GM23248 (cell line): ENCODE data around the gene LGALS1. TPM values are rescaled to one million over a fixed set of nuclear protein-coding genes. Genes with fewer than 3 reads are reported as not detected.

Source experiments
- DNase-seq: peaks from one replicate; pipeline ENCODE4 v3.0.0-alpha.2; 2015
- H2AFZ ChIP-seq: fragments of 200-600 bp; sonication (generic); 2 replicates; pipeline ENCODE4 v1.6.1; 2016; ENCODE audit warnings: antibody characterized with exemption
- H3F3A ChIP-seq: fragments of 200-600 bp; sonication (generic); 2 replicates; pipeline ENCODE4 v1.6.1; 2016; ENCODE audit warnings: mild to moderate bottlenecking, antibody characterized with exemption, mixed run types; ENCODE audit not compliant: insufficient read depth
- H3K27ac ChIP-seq: fragments of 200-600 bp; sonication (generic); 2 replicates; pipeline ENCODE4 v1.5.1; 2016; ENCODE audit warnings: mild to moderate bottlenecking
- H3K27me3 ChIP-seq: fragments of 200-600 bp; sonication (generic); replicated peaks from 2 replicates; pipeline ENCODE4 v1.6.1; 2016; ENCODE audit warnings: mild to moderate bottlenecking; ENCODE audit not compliant: insufficient read depth
- H3K36me3 ChIP-seq: fragments of 200-600 bp; sonication (generic); 2 replicates; pipeline ENCODE4 v1.6.1; 2016; ENCODE audit warnings: low read depth, mild to moderate bottlenecking
- H3K4me1 ChIP-seq: fragments of 200-600 bp; sonication (generic); 2 replicates; pipeline ENCODE4 v1.6.1; 2016; ENCODE audit warnings: mild to moderate bottlenecking; ENCODE audit not compliant: insufficient read depth
- H3K4me2 ChIP-seq: fragments of 200-600 bp; sonication (generic); one replicate; pipeline ENCODE4 v1.6.1; 2016; ENCODE audit warnings: mild to moderate bottlenecking; ENCODE audit not compliant: unreplicated experiment
- H3K4me3 ChIP-seq: fragments of 200-600 bp; sonication (generic); 2 replicates; pipeline ENCODE4 v1.5.1; 2016; ENCODE audit warnings: mild to moderate bottlenecking
- H3K79me2 ChIP-seq: fragments of 200-600 bp; sonication (generic); 2 replicates; pipeline ENCODE4 v1.6.1; 2016; ENCODE audit warnings: mild to moderate bottlenecking; ENCODE audit not compliant: insufficient read depth
- H3K9ac ChIP-seq: fragments of 200-600 bp; sonication (generic); 2 replicates; pipeline ENCODE4 v1.6.1; 2016; ENCODE audit warnings: mild to moderate bottlenecking
- H3K9me2 ChIP-seq: fragments of 200-600 bp; sonication (generic); 2 replicates; pipeline ENCODE4 v1.6.1; 2016; ENCODE audit warnings: mixed run types, mild to moderate bottlenecking, moderate library complexity; ENCODE audit not compliant: insufficient read depth
- H3K9me3 ChIP-seq: fragments of 200-600 bp; sonication (generic); one replicate; pipeline ENCODE4 v1.6.1; 2017; ENCODE audit warnings: low read depth
- H4K20me1 ChIP-seq: fragments of 200-600 bp; sonication (generic); 2 replicates; pipeline ENCODE4 v1.6.0; 2016; ENCODE audit not compliant: insufficient read depth
- EZH2 ChIP-seq: fragments of 200-600 bp; sonication (generic); IDR thresholded peaks from 2 replicates; pipeline ENCODE4 v1.6.1; 2018; ENCODE audit warnings: antibody characterized with exemption, mild to moderate bottlenecking; ENCODE audit not compliant: insufficient read depth, poor library complexity, severe bottlenecking
- EZH2phosphoT487 ChIP-seq: fragments of 200-600 bp; sonication (generic); IDR thresholded peaks from 2 replicates; pipeline ENCODE4 v1.6.1; 2018; ENCODE audit warnings: antibody characterized with exemption, moderate library complexity, mild to moderate bottlenecking, low read depth; ENCODE audit not compliant: insufficient read depth
- WGBS, 2 experiments: methylation state at CpG; one replicate each; pipeline ENCODE4 v1.1.6; 2015 to 2017; ENCODE audit warnings: low lambda C conversion rate in 2 of 2, low coverage in 1 of 2; ENCODE audit errors: missing lambda C conversion rate in 2 of 2; 5-methylcytosine and 5-hydroxymethylcytosine counted together
- in situ Hi-C: fragments of 300-500 bp; cut with MboI; formaldehyde crosslinking; loops from 2 replicates; pipeline ENCODE4 v1.15.0; 2020
- polyA plus RNA-seq: library from polyadenylated mRNA; unstranded; fragments of >200 nt; fragmentation: Nextera tagmentation; extraction: Ambion mirVana; gene quantifications from 2 replicates; pipeline ENCODE4 v1.2.1, GENCODE V29; 2016
- small RNA-seq: library from RNA; depleted of rRNA; stranded (forward); fragments of <200 nt; gene quantifications from one replicate; pipeline ENCODE3, GENCODE V24; 2014; ENCODE audit warnings: low read depth, low replicate concordance
- total RNA-seq: library from RNA; depleted of rRNA; stranded (reverse); fragments of >200 nt; shearing (Covaris generic); gene quantifications from 2 replicates; pipeline ENCODE4 v1.2.3, GENCODE V29; 2014; rRNA removed

The LGALS1 gene
- total and polyA plus RNA-seq, 2 experiments from 2014 or later: 5,290 to 6,984 TPM

GRCh38 chr22:37726241-37726887 is 50.9 kb downstream of the LGALS1 start:
- no peak overlapping the region for H3K4me3 ChIP-seq
- H3K9me3 ChIP-seq: no peaks in the 10 kb centered on the region
- no peaks in the 10 kb centered on the region for H3F3A ChIP-seq
- in situ Hi-C loops: no loop called here
- H4K20me1 ChIP-seq: no peaks in the 10 kb centered on the region
- H3K36me3 ChIP-seq: no peaks in the 10 kb centered on the region
- DNase-seq: peak; percentile 68
- H3K27ac ChIP-seq: no peak overlapping the region
- TF ChIP-seq EZH2phosphoT487 (no peak), EZH2 (no peak)
- H3K4me2 ChIP-seq: no peak overlapping the region
- no peaks in the 10 kb centered on the region for H3K27me3 ChIP-seq
- H3K9ac ChIP-seq: no peak overlapping the region
- no peaks in the 10 kb centered on the region for H3K9me2 ChIP-seq
- WGBS, 2 experiments: 82 to 83% methylated on average over 20 of the region's 20 CpGs
- H3K4me1 ChIP-seq: peaks cover 9% of the 10 kb centered on the region; the same call in 1 of the 2 replicates
- H3K79me2 ChIP-seq: no peaks in the 10 kb centered on the region
- H2AFZ ChIP-seq: no peak overlapping the region

- Histone ChIP-seq H3K36me3 (no peaks in the 10 kb centered on the region), H3K9me2 (no peaks in the 10 kb centered on the region), H2AFZ (peak overlapping the region; percentile 51), H3K27ac (no peak overlapping the region; the same call in 1 of the 2 replicates), H4K20me1 (no peaks in the 10 kb centered on the region), H3K4me1 (peaks cover 9% of the 10 kb centered on the region; the same call in 1 of the 2 replicates), H3K9me3 (no peaks in the 10 kb centered on the region), H3K9ac (no peak overlapping the region), H3F3A (no peaks in the 10 kb centered on the region), H3K4me2 (no peak overlapping the region), H3K4me3 (no peak overlapping the region), H3K79me2 (no peaks in the 10 kb centered on the region), H3K27me3 (no peaks in the 10 kb centered on the region)
- in situ Hi-C loops: no loop called here
- WGBS, 2 experiments: 100% methylated on average over 1 of the region's 1 CpG
- no peak for TF ChIP-seq EZH2phosphoT487
- TF ChIP-seq EZH2: no peak
- no peak for DNase-seq
These were observed 53.2 kb downstream of the LGALS1 start for GRCh38 chr22:37728620-37729019.

Small RNA genes lying within 50 kb of the gene (small RNA-seq; reads per million reads assigned to genes)
- not detected for gene RN7SL385P

Other genes starting within 250 kb of the LGALS1 start
- 0.89 and 1.1 TPM in 2 replicates for gene ELFN2, start 248.2 kb upstream of the LGALS1 start, total RNA-seq
- gene ELFN2, start 248.2 kb upstream of the LGALS1 start, polyA plus RNA-seq: 0.19 and 0.48 TPM in 2 replicates
- not detected in 2 replicates for gene MFNG, start 189.3 kb upstream of the LGALS1 start, total RNA-seq
- 0.32 TPM in 1 of 2 replicates, not detected in the other for gene MFNG, start 189.3 kb upstream of the LGALS1 start, polyA plus RNA-seq
- 4.4 and 8.3 TPM in 2 replicates for gene CARD10, start 156.2 kb upstream of the LGALS1 start, total RNA-seq
- 2.7 and 2.8 TPM in 2 replicates for gene CARD10, start 156.2 kb upstream of the LGALS1 start, polyA plus RNA-seq
- gene CDC42EP1, start 115.2 kb upstream of the LGALS1 start, total RNA-seq: 59.7 and 83.8 TPM in 2 replicates
- 122 and 130 TPM in 2 replicates for gene CDC42EP1, start 115.2 kb upstream of the LGALS1 start, polyA plus RNA-seq
- not detected in 2 replicates for gene LGALS2, start 95.5 kb upstream of the LGALS1 start, total RNA-seq
- gene LGALS2, start 95.5 kb upstream of the LGALS1 start, polyA plus RNA-seq: 0.35 and 0.91 TPM in 2 replicates
- gene GGA1, start 66.8 kb upstream of the LGALS1 start, total RNA-seq: 29.7 and 36.9 TPM in 2 replicates
- gene GGA1, start 66.8 kb upstream of the LGALS1 start, polyA plus RNA-seq: 29.7 and 29.9 TPM in 2 replicates
- 2.4 and 9.9 TPM in 2 replicates for gene SH3BP1, start 36.0 kb upstream of the LGALS1 start, total RNA-seq
- 0.81 and 0.89 TPM in 2 replicates for gene SH3BP1, start 36.0 kb upstream of the LGALS1 start, polyA plus RNA-seq
- gene PDXP, start 16.9 kb upstream of the LGALS1 start, total RNA-seq: 17.5 and 17.7 TPM in 2 replicates
- 1.9 and 2.1 TPM in 2 replicates for gene PDXP, start 16.9 kb upstream of the LGALS1 start, polyA plus RNA-seq
- 4.9 and 19.1 TPM in 2 replicates for gene NOL12, start 10.7 kb downstream of the LGALS1 start, total RNA-seq
- 24.9 and 25.1 TPM in 2 replicates for gene NOL12, start 10.7 kb downstream of the LGALS1 start, polyA plus RNA-seq
- gene TRIOBP, start 21.4 kb downstream of the LGALS1 start, total RNA-seq: 127 and 135 TPM in 2 replicates
- 123 and 130 TPM in 2 replicates for gene TRIOBP, start 21.4 kb downstream of the LGALS1 start, polyA plus RNA-seq
- 36.1 and 73.7 TPM in 2 replicates for gene GCAT, start 132.3 kb downstream of the LGALS1 start, total RNA-seq
- gene GCAT, start 132.3 kb downstream of the LGALS1 start, polyA plus RNA-seq: 31.5 and 35.9 TPM in 2 replicates
- gene GALR3, start 147.7 kb downstream of the LGALS1 start, total RNA-seq: not detected in 2 replicates
- not detected in 2 replicates for gene GALR3, start 147.7 kb downstream of the LGALS1 start, polyA plus RNA-seq
- 31.0 and 58.0 TPM in 2 replicates for gene ANKRD54, start 168.7 kb downstream of the LGALS1 start, total RNA-seq
- 21.6 and 21.8 TPM in 2 replicates for gene ANKRD54, start 168.7 kb downstream of the LGALS1 start, polyA plus RNA-seq
- 323 and 346 TPM in 2 replicates for gene EIF3L, start 173.8 kb downstream of the LGALS1 start, total RNA-seq
- 201 and 206 TPM in 2 replicates for gene EIF3L, start 173.8 kb downstream of the LGALS1 start, polyA plus RNA-seq
- 41.4 and 46.0 TPM in 2 replicates for gene MICALL1, start 230.7 kb downstream of the LGALS1 start, total RNA-seq
- gene MICALL1, start 230.7 kb downstream of the LGALS1 start, polyA plus RNA-seq: 7.5 and 8.0 TPM in 2 replicates